Measurements from ENCODE around the gene SOX10.
A peak's percentile ranks its signal among the peaks of the same experiment; 100 is the strongest.
"Not testable (repeated sequence)": the region's sequence is repeated elsewhere in the genome, so short reads cannot be mapped to it uniquely, and the experiment has no call there.

SOX10 gene

DNA sequence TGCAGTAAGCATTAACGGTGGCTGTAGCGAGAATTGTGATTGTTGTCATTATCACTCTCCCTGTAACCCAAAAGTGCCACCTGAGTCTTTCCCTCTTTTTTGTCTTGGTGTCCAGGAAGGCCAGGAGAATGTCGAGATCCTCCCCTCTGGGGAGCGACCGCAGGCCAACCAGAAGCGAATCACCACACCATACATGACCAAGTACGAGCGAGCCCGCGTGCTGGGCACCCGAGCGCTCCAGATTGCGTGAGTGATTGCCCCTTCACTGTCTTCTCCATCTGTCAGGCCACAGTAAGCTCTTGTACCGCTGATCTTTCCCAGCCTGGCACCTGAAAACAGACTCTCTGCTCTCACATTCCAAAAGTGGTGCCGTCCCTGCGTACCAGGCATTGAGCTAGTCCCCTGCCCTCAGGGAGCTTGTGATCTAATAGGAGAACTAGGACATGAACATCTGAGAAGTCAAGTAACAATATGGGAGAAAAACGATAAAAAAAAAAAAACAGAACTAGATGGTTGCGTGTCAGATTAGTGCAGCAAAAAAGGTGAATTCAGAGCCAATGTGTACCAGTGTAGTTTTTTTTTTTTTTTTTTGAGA, 25.0 kb downstream of the SOX10 start:
- DNase-seq (ENCODE audit: low spot score): no peak

- no peak for DNase-seq (ENCODE audit: low spot score)
Measured at GRCh38 chr22:37957232-37957631, 27.1 kb downstream of the SOX10 start.

DNA sequence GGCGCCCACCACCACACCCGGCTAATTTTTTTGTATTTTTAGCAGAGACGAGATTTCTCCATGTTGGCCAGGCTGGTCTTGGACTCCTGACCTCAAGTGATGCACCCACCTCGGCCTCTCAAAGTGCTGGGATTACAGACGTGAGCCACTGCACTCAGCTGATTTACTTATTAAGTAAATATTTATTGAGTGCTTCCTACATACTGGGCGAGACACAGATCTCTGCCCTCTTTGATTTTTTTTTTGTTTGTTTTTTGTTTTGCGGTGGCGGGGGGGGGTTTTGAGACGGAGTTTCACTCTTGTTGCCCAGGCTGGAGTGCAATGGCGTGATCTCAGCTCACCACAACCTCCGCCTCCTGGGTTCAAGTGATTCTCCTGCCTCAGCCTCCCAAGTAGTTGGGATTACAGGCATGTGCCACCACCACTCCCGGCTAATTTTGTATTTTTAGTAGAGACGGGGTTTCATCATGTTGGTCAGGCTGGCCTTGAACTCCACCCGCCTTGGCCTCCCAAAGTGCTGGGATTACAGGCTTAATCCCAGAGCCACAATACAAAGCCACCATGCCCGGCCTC, 28.4 kb downstream of the SOX10 start:
- DNase-seq (ENCODE audit: low spot score): not testable (repeated sequence)

- no peak for DNase-seq (ENCODE audit: low spot score)
Measured at GRCh38 chr22:37954686-37955085, 29.7 kb downstream of the SOX10 start.

DNA sequence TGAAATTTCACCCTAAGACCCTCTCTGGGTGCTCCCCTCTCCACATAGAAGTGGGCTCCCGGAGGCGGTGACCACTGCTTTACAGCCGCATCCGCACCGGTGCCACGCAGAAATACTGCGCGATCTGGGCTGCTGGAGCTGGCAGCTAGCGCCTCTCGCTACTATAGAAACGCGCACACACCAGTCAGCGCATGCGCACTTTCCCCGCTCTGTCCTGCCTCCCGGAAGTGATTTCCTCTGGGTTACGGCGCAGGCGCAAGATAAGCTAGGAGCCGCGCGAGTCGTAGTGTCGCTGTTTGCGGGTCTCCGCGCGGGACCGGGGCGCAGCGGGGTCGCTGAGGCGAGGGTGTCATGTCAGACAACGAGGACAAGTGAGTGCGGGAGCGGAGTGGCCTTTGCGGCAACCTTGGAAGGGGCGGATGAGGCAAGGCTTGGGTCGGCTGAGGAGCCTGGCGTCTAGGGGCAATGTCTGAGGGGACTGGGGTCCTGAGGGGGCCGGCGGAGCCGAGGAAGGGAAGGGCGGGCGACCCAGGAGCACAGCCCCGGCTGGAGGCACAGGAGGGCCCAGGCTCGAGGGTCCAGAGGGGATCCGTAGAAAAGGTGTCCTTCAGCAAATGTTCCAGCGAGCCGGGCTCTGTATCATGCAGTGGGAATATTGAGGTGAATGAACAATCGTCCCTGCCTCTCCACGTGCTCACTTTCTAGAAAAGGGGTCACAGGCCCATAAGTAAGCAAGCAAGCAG, 30.7 kb downstream of the SOX10 start, which contains the start of the genes C22orf23 and POLR2F:
Gene C22orf23 (minus strand): TSS at position 165 of the 743 bp plus-strand sequence. CDS start 452 bp downstream, outside the sequence.
Gene POLR2F (plus strand): TSS at position 263 of the 743 bp plus-strand sequence. CDS start 89 bp downstream, at position 352.
- DNase-seq (ENCODE audit: low spot score): peak; percentile 96

GRCh38 chr22:37953062-37953436, 31.3 kb downstream of the SOX10 start:
- DNase-seq (ENCODE audit: low spot score): no peak

DNA sequence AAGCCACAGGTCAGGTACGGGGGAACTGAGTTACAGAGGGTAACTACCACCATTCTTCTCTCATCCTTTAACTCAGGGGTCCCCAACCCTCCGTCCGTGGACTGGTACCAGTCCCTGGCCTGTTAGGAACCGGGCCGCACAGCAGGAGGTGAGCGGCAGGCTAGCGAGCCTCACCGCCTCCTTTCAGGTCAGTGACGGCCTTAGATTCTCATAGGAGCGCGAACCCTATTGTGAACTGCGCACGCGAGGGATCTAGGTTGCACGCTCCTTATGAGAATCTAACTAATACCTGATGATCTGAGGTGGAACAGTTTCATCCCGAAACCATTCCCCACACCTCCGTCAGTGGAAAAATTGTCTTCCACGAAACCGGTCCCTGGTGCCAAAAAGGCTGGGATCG, 31.7 kb downstream of the SOX10 start:
- DNase-seq (ENCODE audit: low spot score): not testable (repeated sequence)

DNA sequence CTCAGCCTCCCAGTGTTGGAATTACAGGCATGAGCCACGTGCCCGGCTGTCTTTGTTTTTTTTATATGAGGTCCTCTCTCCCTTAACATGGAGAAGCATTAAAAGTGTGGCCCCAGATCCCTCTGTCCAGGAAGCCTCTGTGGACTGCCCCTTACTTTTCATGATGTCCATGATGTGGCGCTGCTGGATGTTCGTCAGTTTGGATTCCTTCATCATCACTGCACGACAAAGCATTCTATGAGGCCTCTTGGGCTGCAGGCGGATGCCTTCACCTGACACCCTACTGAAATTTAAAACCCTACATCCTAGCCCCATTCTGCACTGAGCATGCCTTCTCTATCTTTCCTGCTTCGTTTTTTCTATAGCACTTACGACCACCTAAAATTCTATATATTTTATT, 33.0 kb downstream of the SOX10 start:
- no peak for DNase-seq (ENCODE audit: low spot score)

DNA sequence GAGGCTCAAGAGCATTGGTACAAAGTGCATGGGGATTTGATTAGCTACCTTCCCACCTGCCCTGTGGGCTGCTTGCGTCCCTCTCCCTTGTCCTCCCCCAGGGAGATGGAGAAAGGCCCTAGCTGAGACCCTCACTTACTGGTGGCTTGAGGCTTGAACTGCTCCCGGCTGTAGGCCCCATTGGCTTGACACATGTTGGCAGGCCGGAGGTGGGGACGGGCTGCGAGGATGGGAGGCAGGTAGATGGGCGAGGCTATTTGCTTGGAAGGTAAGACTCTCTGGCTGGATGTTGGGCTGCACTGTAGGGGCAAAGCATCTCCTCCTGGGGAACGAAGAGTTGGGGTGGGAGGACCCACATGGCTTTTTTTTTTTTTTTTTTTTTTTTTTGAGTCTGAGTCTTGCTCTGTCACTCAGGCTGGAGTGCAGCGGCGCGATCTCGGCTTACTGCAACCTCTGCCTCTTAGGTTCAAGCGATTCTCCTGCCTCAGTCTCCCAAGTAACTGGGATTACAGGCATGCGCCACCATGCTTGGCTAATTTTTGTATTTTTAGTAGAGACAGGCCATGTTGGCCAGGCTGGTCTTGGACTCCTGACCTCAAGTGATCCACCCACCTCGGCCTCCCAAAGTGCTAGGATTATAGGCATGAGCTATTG, 37.1 kb downstream of the SOX10 start:
- not testable (repeated sequence) for DNase-seq (ENCODE audit: low spot score)

DNA sequence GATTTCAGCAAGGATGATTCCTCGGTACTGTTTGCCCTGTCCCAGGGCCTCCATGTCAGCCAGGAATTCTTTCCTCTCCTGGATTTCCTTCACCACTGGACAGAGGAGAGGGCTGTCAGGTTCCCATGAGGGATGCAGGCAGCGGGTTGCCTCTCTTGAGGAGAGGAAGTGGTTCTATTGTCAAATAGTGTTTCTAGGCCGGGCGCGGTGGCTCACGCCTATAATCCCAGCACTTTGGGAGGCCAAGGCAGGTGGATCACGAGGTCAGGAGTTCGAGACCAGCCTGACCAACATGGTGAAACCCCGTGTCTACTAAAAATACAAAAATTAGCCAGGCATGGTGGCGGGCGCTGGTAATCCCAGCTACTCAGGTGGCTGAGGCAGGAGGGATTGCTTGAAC, 39.9 kb downstream of the SOX10 start:
- not testable (repeated sequence) for DNase-seq (ENCODE audit: low spot score)

DNA sequence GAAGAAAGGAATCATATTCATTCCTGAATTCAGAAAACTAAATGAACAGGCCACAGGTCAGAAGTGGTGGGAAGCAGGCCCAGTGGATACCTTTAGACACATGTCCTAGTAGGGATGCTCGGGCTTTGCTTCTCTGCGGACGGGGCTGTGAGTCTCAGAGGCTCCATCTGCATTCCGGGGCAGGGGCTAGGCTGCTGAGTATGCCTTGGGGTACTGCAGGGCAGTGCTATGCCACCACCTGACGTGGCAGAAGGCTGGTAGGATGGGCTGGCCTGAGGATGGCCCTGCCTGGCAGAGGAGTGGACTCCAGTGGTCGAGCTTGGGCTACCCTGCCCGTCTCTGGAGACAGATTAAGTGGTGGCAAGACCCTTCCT, 40.5 kb downstream of the SOX10 start:
- DNase-seq (ENCODE audit: low spot score): no peak

DNA sequence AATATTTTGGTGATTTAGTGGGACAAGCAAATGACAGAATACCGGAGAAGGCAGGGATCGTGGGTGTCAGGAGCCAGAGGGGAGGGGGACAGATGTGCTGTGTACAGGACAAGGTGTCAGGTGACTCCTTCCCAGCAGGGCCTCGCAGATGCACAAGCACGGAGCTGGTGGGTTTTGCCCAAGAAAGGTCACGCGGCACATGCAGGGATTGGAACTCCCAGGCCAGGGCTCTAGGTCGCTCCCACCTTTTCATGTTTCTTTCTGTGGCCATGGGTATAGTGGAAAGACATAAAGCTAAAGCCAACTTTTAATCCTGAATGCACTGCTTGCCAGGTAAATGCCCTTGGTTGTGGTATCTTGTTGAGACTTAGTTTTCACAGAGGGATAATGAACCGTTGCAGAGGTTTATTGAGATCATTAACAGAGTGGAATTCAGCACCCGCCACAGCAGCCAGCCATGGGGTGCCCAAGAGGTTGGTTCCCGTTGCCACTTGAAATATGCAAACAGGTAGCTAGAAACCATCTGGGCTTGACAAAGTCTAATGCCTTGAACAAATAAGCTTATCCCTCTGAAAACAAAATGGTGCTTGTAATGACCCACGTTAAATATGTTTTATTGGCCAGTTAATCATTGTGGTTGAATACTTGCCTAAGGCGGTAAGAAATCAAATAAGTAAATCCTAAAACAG, 41.1 kb downstream of the SOX10 start:
- no peak for DNase-seq (ENCODE audit: low spot score)

DNA sequence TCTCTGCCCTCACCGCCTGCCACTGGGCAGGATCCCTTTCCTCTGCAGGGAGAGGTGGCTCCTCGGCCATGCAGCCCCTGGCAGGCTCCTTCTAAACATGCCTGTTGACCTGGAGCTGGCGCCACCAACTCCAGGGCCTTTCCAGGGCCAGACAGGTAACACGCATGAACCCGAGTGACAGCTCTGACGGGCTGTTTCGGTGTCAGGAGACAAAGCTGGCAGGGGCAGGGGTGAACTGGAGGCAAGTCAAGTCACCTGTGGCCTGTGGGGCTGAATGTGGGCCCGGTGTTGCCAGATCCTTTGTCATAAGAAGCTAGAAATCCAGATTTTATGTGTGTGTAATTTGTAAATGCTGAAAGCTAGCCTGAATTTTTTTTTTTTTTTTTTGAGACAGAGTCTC, 42.2 kb downstream of the SOX10 start:
- no peak for DNase-seq (ENCODE audit: low spot score)

GRCh38 chr22:37940698-37941376, 43.5 kb downstream of the SOX10 start:
- no peak for DNase-seq (ENCODE audit: low spot score)

- DNase-seq (ENCODE audit: low spot score): peak; percentile 91
Measured at GRCh38 chr22:37933711-37934376, 50.5 kb downstream of the SOX10 start.

GRCh38 chr22:37932821-37933578, 51.4 kb downstream of the SOX10 start:
- DNase-seq (ENCODE audit: low spot score): no peak

DNA sequence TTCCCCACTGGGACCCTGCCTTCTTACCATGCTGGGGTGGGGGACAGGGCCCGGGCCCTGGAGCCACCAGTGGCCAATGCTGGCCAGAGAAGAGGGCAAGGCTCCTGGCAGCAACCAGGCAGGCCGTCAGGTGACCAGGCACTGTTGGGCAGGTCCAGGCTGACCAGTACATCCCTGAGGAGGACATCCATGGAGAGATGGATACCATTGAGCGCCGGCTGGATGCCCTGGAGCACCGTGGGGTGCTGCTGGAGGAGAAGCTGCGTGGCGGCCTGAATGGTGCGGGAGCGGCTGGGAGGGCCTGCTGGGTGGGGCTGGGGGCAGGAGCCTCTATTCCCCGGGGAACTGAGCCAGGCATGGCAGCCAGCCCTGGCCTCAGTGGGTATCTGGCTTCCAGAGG, 52.0 kb downstream of the SOX10 start:
- DNase-seq (ENCODE audit: low spot score): no peak

- no peak for DNase-seq (ENCODE audit: low spot score)
Measured at GRCh38 chr22:37931893-37932389, 52.4 kb downstream of the SOX10 start.

DNA sequence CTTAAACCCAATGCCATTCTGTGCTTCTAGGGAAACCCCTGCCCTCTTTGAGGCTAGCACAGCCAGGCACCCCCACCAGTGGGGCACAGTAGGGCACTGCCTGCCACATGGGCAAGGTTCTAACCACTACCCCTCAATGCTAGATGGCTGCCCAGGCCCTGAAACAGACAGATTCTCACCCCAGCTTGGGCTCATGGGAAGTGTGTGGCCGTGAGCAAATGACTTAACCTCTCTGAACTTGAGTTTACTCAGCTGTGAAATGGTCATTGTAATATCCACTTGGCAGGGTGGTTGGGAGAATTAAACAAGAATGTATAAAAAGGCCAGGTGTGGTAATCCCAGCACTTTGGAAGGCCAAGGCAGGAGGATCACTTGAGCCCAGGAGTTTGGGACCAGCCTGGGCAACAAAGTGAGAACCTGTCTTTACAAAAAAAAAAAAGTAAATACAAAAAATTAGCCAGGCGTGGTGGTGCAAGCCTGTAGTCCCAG, 53.4 kb downstream of the SOX10 start:
- no peak for DNase-seq (ENCODE audit: low spot score)

All from Ammon's horn (tissue), 1 donor.